ENCODE data around the gene HMX1.

The HMX1 gene

DNA sequence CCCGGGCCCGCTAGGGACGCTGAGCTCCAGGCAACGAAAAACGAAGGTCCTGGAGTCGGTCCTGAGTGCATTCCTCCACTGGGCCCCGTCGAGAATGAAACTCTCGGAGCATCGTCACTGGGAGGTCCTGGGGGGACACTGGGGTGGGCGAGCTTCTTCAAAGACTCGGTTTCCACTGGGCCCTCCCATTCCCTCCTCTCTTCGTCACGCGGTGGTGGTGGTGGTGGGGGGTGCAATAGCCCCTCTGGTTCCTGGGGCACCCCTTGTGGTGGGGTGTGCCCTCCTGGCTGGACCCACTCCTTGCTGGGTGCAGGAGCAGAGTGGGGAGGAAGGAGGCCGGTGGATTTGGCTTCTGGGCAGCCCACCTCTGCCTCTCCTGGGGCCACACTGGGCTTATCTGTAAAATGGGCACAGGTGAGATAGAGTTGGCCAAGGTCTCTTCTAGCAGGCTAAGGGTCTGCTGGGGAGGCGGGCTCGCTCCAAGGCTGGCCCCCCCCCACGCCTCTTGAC is 12.9 kb downstream of the HMX1 start:
- Histone ChIP-seq H2BK15ac (replicated peaks; ENCODE audit: low read depth) (no peak overlapping the region), H3K56ac (ENCODE audit: low read length) (peak overlapping the region; percentile 62), H2BK5ac (ENCODE audit: low read length) (no peak overlapping the region), H3K23ac (ENCODE audit: low read length) (no peak overlapping the region), H3K27me3 (ENCODE audit: insufficient read depth, low read length, poor library complexity) (peaks cover 43% of the 10 kb centered on the region), H2BK120ac (ENCODE audit: low read depth, low read length) (no peak overlapping the region), H3K4me2 (ENCODE audit: low read length) (no peak overlapping the region), H3K79me2 (ENCODE audit: control insufficient read depth, insufficient read depth, low read length) (no peaks in the 10 kb centered on the region), H3K79me1 (ENCODE audit: low read length) (no peaks in the 10 kb centered on the region), H3K4me3 (ENCODE audit: low read length) (no peak overlapping the region), H3K4ac (ENCODE audit: low read depth, low read length) (no peak overlapping the region), H3K27ac (ENCODE audit: low read depth, low read length) (no peak overlapping the region), H3K4me1 (ENCODE audit: control insufficient read depth, low read depth, low read length) (peaks cover 5% of the 10 kb centered on the region), H3K36me3 (ENCODE audit: control insufficient read depth, insufficient read depth, low read length) (no peaks in the 10 kb centered on the region), H2AK5ac (ENCODE audit: low read length) (no peak overlapping the region), H4K5ac (ENCODE audit: low read length) (no peak overlapping the region), H3K9ac (ENCODE audit: low read length) (peak overlapping the region; percentile 37), H3K18ac (ENCODE audit: low read length) (no peak overlapping the region), H4K8ac (ENCODE audit: low read depth, low read length) (no peak overlapping the region)
- DNase-seq, result peak; percentile 62
- WGBS (ENCODE audit: extremely low coverage, insufficient coverage, low lambda C conversion rate), result no CpG with 5 or more reads among the region's 19 CpGs

DNA sequence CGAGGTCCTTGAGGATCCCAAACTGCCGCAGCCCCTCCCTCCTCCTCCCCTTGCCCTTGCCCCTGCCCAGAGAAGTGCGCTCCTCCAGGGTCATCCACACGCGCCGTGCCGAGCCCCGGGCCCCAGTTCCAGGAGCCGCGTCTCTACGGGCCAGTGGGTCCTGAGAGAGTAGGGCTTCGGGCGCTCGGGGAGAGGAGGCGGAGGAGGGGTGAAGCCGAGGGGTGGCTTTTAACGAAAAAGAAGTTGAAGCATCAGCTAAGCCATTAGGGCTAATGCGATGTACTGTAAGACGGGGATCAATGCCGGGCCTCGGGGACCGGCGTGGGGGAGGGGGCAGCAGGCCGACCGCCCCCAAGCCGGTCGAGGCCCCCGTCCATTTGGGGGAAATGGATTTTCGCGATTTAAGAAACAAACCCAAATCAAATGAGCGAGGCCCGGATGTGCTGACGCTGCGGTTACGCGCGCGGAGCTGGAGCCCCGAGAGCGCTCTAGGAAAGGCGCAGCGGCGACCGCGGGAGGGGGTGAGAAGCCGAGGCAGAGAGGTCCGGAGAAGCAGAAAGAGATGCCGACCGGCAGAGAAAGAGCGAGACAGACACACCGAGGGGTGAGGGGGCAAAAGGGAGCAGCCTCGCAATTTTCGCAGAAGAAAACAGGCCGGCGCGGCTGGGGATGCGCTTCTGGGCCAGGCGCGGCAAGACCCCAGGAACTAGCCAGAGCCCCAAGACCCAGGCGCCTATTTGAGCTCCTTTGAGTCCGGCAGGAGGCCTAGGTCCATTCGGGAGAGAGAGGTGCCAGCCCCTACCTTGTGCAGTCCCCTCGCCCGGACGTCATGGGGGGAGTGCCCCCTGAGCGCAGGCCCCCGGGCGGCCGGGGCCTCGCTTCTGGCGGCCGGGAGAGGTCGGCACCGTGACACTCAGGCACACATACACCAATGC is 13.6 kb downstream of the HMX1 start:
- H2BK120ac ChIP-seq (ENCODE audit: low read depth, low read length), result no peak overlapping the region
- H2BK15ac ChIP-seq (replicated peaks; ENCODE audit: low read depth), result no peak overlapping the region
- no peak overlapping the region for H3K23ac ChIP-seq (ENCODE audit: low read length)
- H3K4me3 ChIP-seq (ENCODE audit: low read length), result peak overlapping the region; percentile 12
- H3K9ac ChIP-seq (ENCODE audit: low read length), result peak overlapping the region; percentile 37
- H3K79me2 ChIP-seq (ENCODE audit: control insufficient read depth, insufficient read depth, low read length), result no peaks in the 10 kb centered on the region
- no CpG with 5 or more reads among the region's 74 CpGs for WGBS (ENCODE audit: extremely low coverage, insufficient coverage, low lambda C conversion rate)
- H4K8ac ChIP-seq (ENCODE audit: low read depth, low read length), result no peak overlapping the region
- H3K4ac ChIP-seq (ENCODE audit: low read depth, low read length), result no peak overlapping the region
- no peaks in the 10 kb centered on the region for H3K36me3 ChIP-seq (ENCODE audit: control insufficient read depth, insufficient read depth, low read length)
- peaks cover 5% of the 10 kb centered on the region for H3K4me1 ChIP-seq (ENCODE audit: control insufficient read depth, low read depth, low read length)
- peaks cover 36% of the 10 kb centered on the region for H3K27me3 ChIP-seq (ENCODE audit: insufficient read depth, low read length, poor library complexity)
- DNase-seq, result peak; percentile 58
- peak overlapping the region; percentile 62 for H3K56ac ChIP-seq (ENCODE audit: low read length)
- no peak overlapping the region for H3K27ac ChIP-seq (ENCODE audit: low read depth, low read length)
- H3K18ac ChIP-seq (ENCODE audit: low read length), result peak overlapping the region; percentile 34
- H4K5ac ChIP-seq (ENCODE audit: low read length), result no peak overlapping the region
- no peak overlapping the region for H2BK5ac ChIP-seq (ENCODE audit: low read length)
- no peak overlapping the region for H2AK5ac ChIP-seq (ENCODE audit: low read length)
- H3K4me2 ChIP-seq (ENCODE audit: low read length), result peak overlapping the region; percentile 30
- no peaks in the 10 kb centered on the region for H3K79me1 ChIP-seq (ENCODE audit: low read length)

DNA sequence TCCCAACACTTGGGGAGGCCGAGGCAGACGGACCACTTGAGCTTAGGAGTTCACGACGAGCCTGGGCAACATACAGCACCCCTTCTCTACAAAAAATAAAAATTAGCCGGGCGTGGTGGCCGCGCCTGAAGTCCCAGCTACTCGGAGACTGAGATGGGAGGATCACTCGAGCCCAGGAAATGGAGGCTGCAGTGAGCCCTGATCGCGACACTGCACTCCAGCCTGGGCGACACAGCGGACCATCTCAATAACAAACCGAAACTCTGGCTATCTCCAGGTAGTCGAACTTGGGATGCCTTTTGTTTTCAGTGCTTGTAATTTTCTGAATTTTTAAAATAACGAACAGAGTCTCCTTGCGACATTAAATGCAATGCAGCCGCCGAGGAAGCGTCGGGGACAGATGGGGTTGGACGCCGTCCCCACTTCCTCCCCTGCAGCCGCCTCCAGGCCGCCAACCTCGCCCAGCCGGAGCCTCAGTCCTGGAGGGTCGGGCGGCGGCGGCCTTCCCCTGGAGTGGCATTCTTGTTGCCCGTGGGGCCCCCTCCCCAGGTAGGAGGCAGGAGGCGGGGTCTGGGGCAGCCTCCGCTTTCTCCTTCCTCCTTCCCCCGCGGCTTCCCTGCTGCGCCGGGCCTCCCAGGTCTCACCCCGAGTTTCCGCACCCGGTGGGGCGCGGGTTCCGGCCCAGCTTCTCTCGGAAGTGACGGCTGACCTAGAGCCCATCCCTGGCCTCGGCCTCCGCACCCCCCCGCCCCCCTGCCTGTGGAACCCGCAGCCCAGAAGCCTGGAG is 14.6 kb downstream of the HMX1 start:
- Histone ChIP-seq H3K79me1 (ENCODE audit: low read length) (no peaks in the 10 kb centered on the region), H2AK5ac (ENCODE audit: low read length) (no peak overlapping the region), H4K5ac (ENCODE audit: low read length) (no peak overlapping the region), H3K79me2 (ENCODE audit: control insufficient read depth, insufficient read depth, low read length) (no peaks in the 10 kb centered on the region), H4K8ac (ENCODE audit: low read depth, low read length) (no peak overlapping the region), H2BK15ac (replicated peaks; ENCODE audit: low read depth) (no peak overlapping the region), H3K4me1 (ENCODE audit: control insufficient read depth, low read depth, low read length) (peaks cover 3% of the 10 kb centered on the region), H2BK5ac (ENCODE audit: low read length) (no peak overlapping the region), H3K4me3 (ENCODE audit: low read length) (no peak overlapping the region), H3K56ac (ENCODE audit: low read length) (peak overlapping the region; percentile 62), H3K36me3 (ENCODE audit: control insufficient read depth, insufficient read depth, low read length) (no peaks in the 10 kb centered on the region), H3K27ac (ENCODE audit: low read depth, low read length) (no peak overlapping the region), H3K18ac (ENCODE audit: low read length) (peak overlapping the region; percentile 5), H3K23ac (ENCODE audit: low read length) (no peak overlapping the region), H3K9ac (ENCODE audit: low read length) (peak overlapping the region; percentile 37), H2BK120ac (ENCODE audit: low read depth, low read length) (no peak overlapping the region), H3K4me2 (ENCODE audit: low read length) (peak overlapping the region; percentile 30), H3K27me3 (ENCODE audit: insufficient read depth, low read length, poor library complexity) (peaks cover 27% of the 10 kb centered on the region), H3K4ac (ENCODE audit: low read depth, low read length) (no peak overlapping the region)
- WGBS (ENCODE audit: extremely low coverage, insufficient coverage, low lambda C conversion rate), result no CpG with 5 or more reads among the region's 51 CpGs
- DNase-seq, result peak; percentile 52

- Histone ChIP-seq H3K36me3 (ENCODE audit: control insufficient read depth, insufficient read depth, low read length) (no peaks in the 10 kb centered on the region), H2BK120ac (ENCODE audit: low read depth, low read length) (no peak overlapping the region), H3K56ac (ENCODE audit: low read length) (peak overlapping the region; percentile 39), H3K9ac (ENCODE audit: low read length) (peak overlapping the region; percentile 8), H3K27ac (ENCODE audit: low read depth, low read length) (no peak overlapping the region), H2BK5ac (ENCODE audit: low read length) (no peak overlapping the region), H3K23ac (ENCODE audit: low read length) (no peak overlapping the region), H2BK15ac (replicated peaks; ENCODE audit: low read depth) (no peak overlapping the region), H3K4me1 (ENCODE audit: control insufficient read depth, low read depth, low read length) (peaks cover 3% of the 10 kb centered on the region), H3K27me3 (ENCODE audit: insufficient read depth, low read length, poor library complexity) (peaks cover 24% of the 10 kb centered on the region), H3K79me2 (ENCODE audit: control insufficient read depth, insufficient read depth, low read length) (no peaks in the 10 kb centered on the region), H3K79me1 (ENCODE audit: low read length) (no peaks in the 10 kb centered on the region), H2AK5ac (ENCODE audit: low read length) (no peak overlapping the region), H3K4me3 (ENCODE audit: low read length) (no peak overlapping the region), H4K5ac (ENCODE audit: low read length) (no peak overlapping the region), H3K18ac (ENCODE audit: low read length) (no peak overlapping the region), H4K8ac (ENCODE audit: low read depth, low read length) (no peak overlapping the region), H3K4ac (ENCODE audit: low read depth, low read length) (no peak overlapping the region), H3K4me2 (ENCODE audit: low read length) (peak overlapping the region; percentile 20)
- WGBS (ENCODE audit: extremely low coverage, insufficient coverage, low lambda C conversion rate), result no CpG with 5 or more reads among the region's 9 CpGs
- peak; percentile 84 for DNase-seq
Measured at GRCh38 chr4:8855818-8856245, 15.8 kb downstream of the HMX1 start.

DNA sequence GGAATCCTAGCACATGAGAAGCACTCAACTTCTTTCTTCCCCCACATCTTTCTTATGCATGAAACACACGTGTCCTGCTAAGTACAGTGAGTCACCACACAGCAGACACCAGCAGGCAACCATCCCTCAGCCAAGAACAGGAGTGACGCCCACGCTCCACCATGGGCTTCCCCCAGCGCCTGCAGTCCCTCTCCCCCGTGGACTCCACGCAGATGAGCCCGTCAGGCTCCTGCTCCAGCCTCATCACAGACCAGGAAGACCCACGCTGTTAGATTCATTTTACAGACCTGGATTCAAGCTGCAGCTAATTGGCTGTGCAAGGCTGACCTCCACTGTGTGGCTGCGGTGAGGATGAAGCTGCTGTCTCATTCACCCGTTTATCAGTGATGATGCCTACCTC is 16.7 kb downstream of the HMX1 start:
- H3K79me2 ChIP-seq (ENCODE audit: control insufficient read depth, insufficient read depth, low read length), result no peaks in the 10 kb centered on the region
- H2AK5ac ChIP-seq (ENCODE audit: low read length), result no peak overlapping the region
- H3K4me3 ChIP-seq (ENCODE audit: low read length), result no peak overlapping the region
- no peak overlapping the region for H3K9ac ChIP-seq (ENCODE audit: low read length)
- no peak overlapping the region for H2BK120ac ChIP-seq (ENCODE audit: low read depth, low read length)
- H3K4me2 ChIP-seq (ENCODE audit: low read length), result no peak overlapping the region
- H4K5ac ChIP-seq (ENCODE audit: low read length), result no peak overlapping the region
- no peak overlapping the region for H3K18ac ChIP-seq (ENCODE audit: low read length)
- no peak overlapping the region for H4K8ac ChIP-seq (ENCODE audit: low read depth, low read length)
- peak overlapping the region; percentile 11 for H3K56ac ChIP-seq (ENCODE audit: low read length)
- no peaks in the 10 kb centered on the region for H3K36me3 ChIP-seq (ENCODE audit: control insufficient read depth, insufficient read depth, low read length)
- no peak overlapping the region for H3K27ac ChIP-seq (ENCODE audit: low read depth, low read length)
- no peak overlapping the region for H2BK5ac ChIP-seq (ENCODE audit: low read length)
- no peak overlapping the region for H2BK15ac ChIP-seq (replicated peaks; ENCODE audit: low read depth)
- no peak overlapping the region for H3K4ac ChIP-seq (ENCODE audit: low read depth, low read length)
- peaks cover 3% of the 10 kb centered on the region for H3K4me1 ChIP-seq (ENCODE audit: control insufficient read depth, low read depth, low read length)
- no peak for DNase-seq
- H3K23ac ChIP-seq (ENCODE audit: low read length), result no peak overlapping the region
- H3K27me3 ChIP-seq (ENCODE audit: insufficient read depth, low read length, poor library complexity), result peaks cover 23% of the 10 kb centered on the region
- no peaks in the 10 kb centered on the region for H3K79me1 ChIP-seq (ENCODE audit: low read length)
- WGBS (ENCODE audit: extremely low coverage, insufficient coverage, low lambda C conversion rate), result no CpG with 5 or more reads among the region's 10 CpGs
